Measurements from ENCODE around the gene PRR29.

Gene PRR29

DNA sequence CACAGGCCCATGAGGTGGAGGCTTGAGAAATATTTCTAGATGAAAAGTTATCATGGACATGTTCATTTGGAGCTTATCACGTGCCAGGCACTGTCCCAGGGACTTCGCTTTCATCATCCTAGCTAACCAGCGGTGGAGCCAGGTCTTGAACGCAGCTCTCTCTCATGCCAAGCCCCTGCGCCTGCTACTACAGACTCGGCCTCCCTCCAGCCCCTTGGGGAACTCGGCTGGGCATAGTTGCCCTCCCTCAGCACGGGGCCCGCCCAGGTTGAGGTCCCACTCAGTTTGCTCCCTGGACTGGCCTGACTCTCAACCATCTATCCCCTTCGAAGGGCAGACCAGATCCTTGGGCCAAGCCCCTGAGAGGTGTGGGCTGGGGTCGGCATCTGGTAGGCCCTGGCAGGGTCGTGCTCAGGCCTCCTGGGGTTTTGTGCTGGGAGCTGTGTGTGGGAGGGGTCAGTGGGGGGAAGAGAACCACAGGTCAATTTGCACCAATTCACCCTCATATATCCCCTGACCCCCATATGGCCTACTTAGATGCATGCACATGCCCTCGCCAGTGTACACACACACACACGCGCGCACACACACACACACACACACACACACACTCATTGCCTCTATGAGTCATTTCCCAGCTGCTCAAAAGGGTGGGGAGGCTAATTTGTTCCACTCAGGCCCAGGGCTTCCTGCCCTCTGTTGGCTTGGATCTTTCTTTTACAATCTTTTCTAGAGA lies 13.3 kb upstream of the PRR29 start:
- TF ChIP-seq, protein P1, sequence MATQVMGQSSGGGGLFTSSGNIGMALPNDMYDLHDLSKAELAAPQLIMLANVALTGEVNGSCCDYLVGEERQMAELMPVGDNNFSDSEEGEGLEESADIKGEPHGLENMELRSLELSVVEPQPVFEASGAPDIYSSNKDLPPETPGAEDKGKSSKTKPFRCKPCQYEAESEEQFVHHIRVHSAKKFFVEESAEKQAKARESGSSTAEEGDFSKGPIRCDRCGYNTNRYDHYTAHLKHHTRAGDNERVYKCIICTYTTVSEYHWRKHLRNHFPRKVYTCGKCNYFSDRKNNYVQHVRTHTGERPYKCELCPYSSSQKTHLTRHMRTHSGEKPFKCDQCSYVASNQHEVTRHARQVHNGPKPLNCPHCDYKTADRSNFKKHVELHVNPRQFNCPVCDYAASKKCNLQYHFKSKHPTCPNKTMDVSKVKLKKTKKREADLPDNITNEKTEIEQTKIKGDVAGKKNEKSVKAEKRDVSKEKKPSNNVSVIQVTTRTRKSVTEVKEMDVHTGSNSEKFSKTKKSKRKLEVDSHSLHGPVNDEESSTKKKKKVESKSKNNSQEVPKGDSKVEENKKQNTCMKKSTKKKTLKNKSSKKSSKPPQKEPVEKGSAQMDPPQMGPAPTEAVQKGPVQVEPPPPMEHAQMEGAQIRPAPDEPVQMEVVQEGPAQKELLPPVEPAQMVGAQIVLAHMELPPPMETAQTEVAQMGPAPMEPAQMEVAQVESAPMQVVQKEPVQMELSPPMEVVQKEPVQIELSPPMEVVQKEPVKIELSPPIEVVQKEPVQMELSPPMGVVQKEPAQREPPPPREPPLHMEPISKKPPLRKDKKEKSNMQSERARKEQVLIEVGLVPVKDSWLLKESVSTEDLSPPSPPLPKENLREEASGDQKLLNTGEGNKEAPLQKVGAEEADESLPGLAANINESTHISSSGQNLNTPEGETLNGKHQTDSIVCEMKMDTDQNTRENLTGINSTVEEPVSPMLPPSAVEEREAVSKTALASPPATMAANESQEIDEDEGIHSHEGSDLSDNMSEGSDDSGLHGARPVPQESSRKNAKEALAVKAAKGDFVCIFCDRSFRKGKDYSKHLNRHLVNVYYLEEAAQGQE (IDR thresholded peaks at IDR 0.05; ENCODE audit: low read depth) = no peak
- TF ChIP-seq, protein P2, sequence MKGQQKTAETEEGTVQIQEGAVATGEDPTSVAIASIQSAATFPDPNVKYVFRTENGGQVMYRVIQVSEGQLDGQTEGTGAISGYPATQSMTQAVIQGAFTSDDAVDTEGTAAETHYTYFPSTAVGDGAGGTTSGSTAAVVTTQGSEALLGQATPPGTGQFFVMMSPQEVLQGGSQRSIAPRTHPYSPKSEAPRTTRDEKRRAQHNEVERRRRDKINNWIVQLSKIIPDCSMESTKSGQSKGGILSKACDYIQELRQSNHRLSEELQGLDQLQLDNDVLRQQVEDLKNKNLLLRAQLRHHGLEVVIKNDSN (IDR thresholded peaks at IDR 0.05) = no peak
- no peak for TF ChIP-seq CREB1 (IDR thresholded peaks at IDR 0.05; ENCODE audit: low read depth)

DNA sequence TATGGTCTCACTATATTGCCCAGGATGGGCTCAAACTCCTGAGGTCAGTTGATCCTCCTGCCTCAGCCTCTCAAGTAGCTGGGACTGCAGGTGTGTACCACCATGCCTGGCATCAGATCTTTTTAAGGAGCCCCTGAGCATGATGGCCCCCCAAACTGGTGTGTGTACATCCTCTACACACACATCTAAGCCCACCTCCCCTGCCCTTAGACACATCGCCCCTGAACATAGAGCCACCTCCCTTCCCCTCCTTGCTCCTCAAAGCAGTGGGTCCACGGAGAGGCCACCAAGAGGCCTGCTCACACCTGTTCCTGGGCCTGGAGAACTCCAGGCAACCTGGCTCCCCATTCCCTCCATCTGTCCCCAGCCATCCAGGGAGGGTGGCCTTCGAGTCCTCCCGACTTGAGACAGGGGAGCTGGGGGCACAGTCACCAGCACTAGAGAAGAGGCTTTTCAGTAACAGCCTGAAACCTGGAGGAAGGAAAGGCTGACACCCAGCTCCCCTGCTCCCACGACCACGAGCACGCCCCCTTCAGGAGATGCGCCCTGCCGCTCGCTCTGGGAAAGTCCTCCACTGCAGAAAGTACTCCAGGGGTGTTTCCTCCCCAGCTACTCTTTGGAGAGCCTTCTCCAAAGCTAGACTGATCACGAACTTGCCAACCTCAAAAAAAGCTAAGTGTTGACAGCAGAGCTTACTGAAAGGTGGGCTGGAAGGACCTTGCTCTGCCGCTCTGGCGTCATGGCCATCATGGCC lies 12.6 kb upstream of the PRR29 start:
- TF ChIP-seq NFIC (IDR thresholded peaks at IDR 0.05) (no peak), CREB1 (IDR thresholded peaks at IDR 0.05; ENCODE audit: low read depth) (no peak), TEAD4 (IDR thresholded peaks at IDR 0.05) (no peak), EP300 (IDR thresholded peaks at IDR 0.05; ENCODE audit: borderline replicate concordance) (no peak), FOXM1 (IDR thresholded peaks at IDR 0.05; ENCODE audit: borderline replicate concordance, low read depth) (no peak), EGR1 (IDR thresholded peaks at IDR 0.05) (no peak), ZBTB7A (IDR thresholded peaks at IDR 0.05; ENCODE audit: low read depth) (no peak), RAD21 (IDR thresholded peaks at IDR 0.05; ENCODE audit: low read depth) (no peak), YY1 (IDR thresholded peaks at IDR 0.05; ENCODE audit: low read depth) (no peak)
- TF ChIP-seq, protein P2 (IDR thresholded peaks at IDR 0.05) = no peak

DNA sequence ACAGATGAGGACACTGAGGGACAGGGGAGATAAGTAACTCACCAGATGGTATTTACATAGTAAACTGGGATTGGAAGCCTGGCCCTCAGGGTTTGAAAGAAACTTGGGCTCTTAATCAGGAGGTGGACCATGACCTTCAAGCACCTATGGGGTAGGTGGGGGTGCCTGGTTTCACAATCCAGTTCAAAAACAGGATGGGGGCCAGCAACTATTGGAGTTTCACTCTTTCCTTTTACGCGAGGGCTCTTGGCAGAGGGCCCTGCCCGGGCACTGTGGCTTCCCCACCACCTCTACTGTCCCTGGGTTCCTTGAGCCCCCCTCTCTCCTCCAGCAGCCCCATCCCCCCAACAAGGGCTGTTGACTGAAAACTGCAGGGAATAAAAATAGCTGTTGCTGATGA lies 11.3 kb upstream of the PRR29 start:
- TF ChIP-seq TAF1 (IDR thresholded peaks at IDR 0.05; ENCODE audit: low read depth) = no peak
- TF ChIP-seq, protein P3, sequence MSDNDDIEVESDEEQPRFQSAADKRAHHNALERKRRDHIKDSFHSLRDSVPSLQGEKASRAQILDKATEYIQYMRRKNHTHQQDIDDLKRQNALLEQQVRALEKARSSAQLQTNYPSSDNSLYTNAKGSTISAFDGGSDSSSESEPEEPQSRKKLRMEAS (IDR thresholded peaks at IDR 0.05) = no peak
- no peak for TF ChIP-seq TCF12 (IDR thresholded peaks at IDR 0.05; ENCODE audit: low read depth)
- no peak for TF ChIP-seq EGR1 (IDR thresholded peaks at IDR 0.05)
- TF ChIP-seq CEBPB (IDR thresholded peaks at IDR 0.05) = no peak
- no peak for TF ChIP-seq TEAD4 (IDR thresholded peaks at IDR 0.05)
- TF ChIP-seq YY1 (IDR thresholded peaks at IDR 0.05; ENCODE audit: low read depth) = no peak
- no peak for TF ChIP-seq RAD21 (IDR thresholded peaks at IDR 0.05; ENCODE audit: low read depth)
- TF ChIP-seq, protein P1 (IDR thresholded peaks at IDR 0.05; ENCODE audit: low read depth) = no peak
- TF ChIP-seq CREB1 (IDR thresholded peaks at IDR 0.05; ENCODE audit: low read depth) = no peak
- no peak for TF ChIP-seq EP300 (IDR thresholded peaks at IDR 0.05; ENCODE audit: borderline replicate concordance)
- TF ChIP-seq, protein P2 (IDR thresholded peaks at IDR 0.05) = no peak

DNA sequence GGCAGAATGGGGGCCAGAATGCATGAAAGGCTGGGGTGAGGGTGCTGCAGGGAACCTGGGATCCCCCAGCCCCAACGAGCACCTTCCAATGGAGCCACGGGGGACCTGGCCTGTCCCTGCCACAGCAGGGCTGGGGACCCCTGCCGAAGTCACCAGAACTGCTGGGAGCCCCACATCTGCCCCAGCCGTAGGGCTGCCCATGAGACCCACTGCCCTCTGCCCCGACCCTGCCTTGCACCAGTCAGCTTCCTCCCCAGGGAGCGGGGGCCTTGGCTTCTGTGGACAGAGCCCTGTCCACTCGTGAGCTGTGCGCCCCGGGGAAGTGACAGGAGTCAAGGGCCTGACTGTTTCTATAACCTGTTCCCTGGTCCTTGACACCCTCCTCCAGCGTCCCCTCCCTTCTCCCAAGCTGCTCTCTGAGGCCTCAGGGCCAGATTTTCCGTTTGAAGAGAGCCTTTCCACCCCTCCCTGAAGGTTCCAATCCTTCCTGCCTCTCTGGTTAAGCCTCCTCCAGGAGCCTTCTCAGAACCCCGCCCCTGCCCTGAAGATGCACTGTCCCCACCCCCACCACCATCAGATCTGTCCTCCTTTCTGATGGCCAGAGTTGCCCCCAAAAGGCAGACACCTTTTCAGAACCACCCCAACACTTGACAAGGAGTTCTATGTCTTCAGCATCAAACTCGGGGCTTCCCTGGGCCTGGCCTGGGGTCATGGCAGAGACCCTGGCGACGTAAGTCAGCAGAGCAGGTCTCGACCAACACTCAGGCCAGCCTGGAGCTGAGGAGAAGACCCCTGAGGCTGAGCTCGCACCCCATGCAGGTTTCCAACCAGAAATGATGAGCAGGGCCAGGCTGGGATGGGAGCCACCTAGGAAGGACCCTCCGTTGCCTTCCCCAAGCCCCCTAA lies 10.7 kb upstream of the PRR29 start:
- TF ChIP-seq, protein P2 (IDR thresholded peaks at IDR 0.05) = no peak
- TF ChIP-seq RAD21 (IDR thresholded peaks at IDR 0.05; ENCODE audit: low read depth) (no peak), FOXM1 (IDR thresholded peaks at IDR 0.05; ENCODE audit: borderline replicate concordance, low read depth) (no peak), CEBPB (IDR thresholded peaks at IDR 0.05) (no peak), EP300 (IDR thresholded peaks at IDR 0.05; ENCODE audit: borderline replicate concordance) (no peak)
- TF ChIP-seq, protein P3 (IDR thresholded peaks at IDR 0.05) = no peak
